HG03095 (cell line): Measurements from ENCODE around the gene EML6.
"Not testable (repeated sequence)": the region's sequence is repeated elsewhere in the genome, so short reads cannot be mapped to it uniquely, and the experiment has no call there.

Source experiments
- ATAC-seq: cut with Tn5 transposase; IDR thresholded peaks from one replicate; pipeline ENCODE4 v1.9.1; 2021; ENCODE audit warnings: moderate library complexity; ENCODE audit not compliant: unreplicated experiment

EML6 gene

DNA sequence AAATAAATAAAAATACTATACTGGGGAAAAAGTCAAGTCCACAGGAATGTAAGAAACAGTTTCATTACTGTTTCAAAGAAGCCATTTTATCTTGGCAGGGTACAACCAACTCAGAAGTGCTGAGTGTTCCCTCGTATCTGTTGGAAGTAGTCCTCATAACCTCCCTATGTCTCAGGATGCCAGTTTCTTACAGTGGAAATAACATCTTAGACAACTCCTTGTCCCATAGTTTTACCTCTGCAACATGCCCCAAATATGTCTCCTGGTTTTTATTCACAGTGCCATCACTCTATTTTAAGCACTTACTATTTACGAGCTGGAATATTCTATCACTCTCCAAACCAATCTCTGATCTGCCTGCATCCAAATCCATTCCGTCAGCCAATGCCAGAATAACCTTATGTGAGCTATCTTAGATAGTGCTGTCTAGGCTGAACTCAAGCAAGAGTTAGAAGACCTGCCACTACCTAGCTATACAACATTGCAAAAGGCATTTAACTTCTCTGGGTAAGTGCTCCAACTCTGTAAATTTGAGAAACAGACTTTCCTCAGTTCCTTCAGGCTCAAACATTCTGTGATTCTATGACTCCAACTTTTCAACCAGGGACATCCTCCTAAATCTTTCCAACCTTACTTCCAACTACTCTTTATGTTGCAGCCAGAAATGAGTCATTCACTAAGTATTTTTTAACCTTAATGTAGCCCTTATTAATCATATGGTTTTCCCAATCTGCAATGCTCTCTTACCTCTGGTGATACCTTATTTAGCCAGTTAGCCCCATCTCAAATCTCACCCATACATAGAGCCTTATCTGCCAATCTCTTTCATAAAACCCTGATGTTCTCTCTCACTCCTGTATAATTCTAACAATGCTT, 260.1 kb downstream of the EML6 start:
- no peak for ATAC-seq

DNA sequence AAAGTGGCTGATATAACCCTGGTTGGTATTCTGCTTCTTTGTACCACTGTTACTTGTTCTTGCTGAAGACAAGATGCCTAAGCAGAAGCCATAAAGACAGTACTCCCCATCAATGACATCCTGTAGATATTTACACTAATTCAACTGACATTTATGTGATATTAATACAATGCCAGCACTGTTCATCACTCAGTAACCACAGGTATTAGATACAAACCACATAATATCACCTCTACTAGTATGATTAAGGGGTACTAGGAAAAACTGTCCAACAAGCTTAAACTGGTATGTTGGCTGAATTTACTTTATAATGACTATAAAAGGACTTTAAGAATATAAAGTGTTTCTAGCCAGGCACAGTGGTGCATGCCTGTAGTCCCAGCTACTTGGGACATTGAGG, 261.0 kb downstream of the EML6 start:
- no peak for ATAC-seq

DNA sequence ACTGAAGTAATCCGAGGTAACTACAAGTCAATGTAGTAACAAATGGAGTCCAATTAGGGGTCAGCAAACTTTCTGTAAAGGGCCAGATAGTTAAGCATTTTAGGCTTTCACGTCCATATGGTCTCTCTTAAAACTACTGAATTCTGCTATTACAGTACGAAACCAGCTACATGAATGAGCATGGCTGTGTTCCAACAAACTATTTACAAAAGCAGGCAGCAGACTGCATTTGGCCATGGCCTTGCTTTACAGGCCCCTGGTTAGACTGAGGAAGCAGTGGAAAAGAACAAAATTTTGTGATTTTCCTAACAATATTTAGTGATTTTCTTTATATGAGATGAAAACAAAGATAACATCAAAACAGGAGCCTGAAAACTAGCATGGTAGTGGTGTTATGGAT, 262.8 kb downstream of the EML6 start:
- ATAC-seq, result no peak

DNA sequence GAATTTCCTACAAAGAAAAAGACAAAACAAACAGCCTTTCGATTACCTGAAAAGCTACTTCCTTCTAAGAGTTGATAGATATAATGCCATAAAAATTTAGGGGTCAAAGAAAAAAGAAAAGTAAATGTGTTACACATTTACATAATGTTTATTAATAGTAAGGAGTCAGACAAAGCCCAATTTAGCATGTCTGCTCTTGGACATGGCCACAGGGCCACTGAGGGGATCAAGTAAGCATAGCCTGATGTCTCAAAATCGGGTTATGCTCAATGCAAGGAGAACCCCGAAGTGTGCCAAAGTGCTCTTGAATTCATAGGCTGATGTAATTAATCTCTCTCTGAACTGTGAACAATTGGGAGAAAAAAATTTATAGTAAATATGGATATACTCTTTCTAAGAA, 265.1 kb downstream of the EML6 start:
- no peak for ATAC-seq

DNA sequence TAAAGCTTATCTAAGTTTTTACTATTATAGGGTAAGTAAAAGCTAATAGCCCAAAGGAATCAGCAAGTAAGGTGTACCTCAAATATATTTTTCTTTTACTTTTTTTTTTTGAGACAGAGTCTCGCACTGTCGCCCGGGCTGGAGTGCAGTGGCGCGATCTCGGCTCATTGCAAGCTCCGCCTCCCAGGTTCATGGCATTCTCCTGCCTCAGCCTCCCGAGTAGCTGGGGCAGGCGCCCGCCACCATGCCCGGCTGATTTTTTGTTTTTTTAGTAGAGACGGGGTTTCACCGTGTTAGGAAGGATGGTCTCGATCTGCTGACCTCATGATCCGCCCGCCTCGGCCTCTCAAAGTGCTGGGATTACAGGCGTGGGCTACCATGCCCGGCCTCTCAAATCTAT, 267.2 kb downstream of the EML6 start:
- ATAC-seq, result not testable (repeated sequence)

DNA sequence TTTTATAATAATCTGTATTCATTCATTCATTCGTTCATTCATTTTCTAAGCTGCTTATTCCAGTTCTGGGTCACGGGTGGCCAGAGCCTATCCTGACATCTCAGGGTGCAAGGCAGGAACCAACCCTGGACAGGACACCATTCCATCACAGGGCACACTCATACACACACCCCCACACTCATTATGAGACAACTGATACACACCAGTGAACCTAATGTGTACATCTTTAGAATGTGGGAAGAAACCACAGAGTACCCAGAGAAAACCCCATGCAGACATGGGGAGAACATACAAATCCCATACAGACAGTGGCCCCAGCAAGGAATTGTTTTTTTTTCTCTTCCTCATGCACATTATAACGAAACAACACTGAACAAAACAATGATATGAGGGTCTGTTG, 272.1 kb downstream of the EML6 start:
- ATAC-seq, result no peak

DNA sequence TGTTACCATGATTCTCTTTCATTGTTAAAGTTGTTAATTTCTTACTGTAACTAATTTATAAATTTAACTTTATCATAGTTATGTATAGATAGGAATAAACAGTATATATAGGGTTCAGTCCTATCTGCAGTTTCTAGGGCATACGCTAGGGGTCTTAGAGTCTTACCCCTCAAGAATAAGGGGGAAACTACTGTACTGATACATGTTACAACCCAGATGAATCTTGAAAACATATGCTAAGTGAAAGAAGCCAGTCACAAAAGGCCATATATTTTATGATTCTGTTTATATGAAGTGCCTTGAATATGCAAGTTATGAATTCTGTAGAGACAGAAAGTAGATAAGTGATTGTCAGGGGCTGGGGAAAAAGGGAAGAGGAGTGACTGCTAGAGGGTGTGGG, 274.4 kb downstream of the EML6 start:
- ATAC-seq, result no peak

DNA sequence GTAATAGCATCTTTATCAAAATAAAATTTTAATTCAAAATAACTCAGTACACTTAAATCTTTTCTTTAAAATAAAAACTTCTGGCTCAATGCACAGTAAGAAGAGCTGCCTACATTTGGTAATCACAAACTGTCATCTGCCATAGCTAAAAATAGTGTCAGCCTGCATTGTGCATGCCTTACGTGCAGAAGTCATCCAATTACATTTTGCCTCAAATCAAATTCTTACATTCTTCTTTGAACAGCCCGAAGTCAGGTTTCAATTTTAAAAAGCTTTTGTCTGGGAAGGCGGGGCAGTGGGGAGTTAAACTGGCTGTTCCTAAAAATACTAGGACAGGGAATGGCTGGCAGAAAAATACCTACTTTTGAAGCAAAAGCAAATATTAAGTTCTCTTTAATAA, 275.7 kb downstream of the EML6 start:
- ATAC-seq, result no peak

DNA sequence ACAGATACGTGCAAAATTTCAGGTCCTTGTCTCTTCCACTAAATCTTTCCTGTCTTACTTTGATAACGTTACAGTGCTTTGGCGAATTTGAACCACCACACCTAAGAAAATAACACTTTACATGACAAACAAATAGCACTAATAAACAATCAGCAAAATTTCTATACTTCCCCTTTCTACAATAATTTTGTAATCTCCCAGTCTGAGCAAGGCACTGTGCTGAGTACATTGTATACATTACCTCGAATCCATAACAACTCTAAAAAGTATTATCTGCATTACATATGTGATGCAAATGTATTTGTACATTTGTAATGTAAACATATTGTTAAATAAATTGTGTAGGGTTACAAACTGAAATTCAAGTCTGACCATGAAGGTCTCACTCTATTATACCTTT, 276.9 kb downstream of the EML6 start:
- no peak for ATAC-seq

DNA sequence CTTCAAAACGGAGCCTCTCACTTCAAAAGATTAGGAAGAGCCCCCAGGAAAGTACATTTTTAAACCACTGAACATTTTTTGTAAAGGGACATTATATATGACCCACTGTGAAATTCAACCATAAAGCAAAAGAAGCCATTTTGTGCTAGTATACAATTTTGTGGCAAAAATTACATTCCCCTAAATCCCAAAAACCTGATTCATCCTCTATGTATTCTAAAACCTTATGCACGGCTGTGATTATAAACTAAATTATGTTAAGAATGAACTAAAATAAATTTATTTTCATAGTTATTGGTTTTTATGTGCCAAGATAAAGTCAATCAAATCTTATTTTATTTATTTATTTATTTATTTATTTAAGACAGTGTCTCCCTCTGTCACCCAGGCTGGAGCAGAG, 278.3 kb downstream of the EML6 start:
- no peak for ATAC-seq

DNA sequence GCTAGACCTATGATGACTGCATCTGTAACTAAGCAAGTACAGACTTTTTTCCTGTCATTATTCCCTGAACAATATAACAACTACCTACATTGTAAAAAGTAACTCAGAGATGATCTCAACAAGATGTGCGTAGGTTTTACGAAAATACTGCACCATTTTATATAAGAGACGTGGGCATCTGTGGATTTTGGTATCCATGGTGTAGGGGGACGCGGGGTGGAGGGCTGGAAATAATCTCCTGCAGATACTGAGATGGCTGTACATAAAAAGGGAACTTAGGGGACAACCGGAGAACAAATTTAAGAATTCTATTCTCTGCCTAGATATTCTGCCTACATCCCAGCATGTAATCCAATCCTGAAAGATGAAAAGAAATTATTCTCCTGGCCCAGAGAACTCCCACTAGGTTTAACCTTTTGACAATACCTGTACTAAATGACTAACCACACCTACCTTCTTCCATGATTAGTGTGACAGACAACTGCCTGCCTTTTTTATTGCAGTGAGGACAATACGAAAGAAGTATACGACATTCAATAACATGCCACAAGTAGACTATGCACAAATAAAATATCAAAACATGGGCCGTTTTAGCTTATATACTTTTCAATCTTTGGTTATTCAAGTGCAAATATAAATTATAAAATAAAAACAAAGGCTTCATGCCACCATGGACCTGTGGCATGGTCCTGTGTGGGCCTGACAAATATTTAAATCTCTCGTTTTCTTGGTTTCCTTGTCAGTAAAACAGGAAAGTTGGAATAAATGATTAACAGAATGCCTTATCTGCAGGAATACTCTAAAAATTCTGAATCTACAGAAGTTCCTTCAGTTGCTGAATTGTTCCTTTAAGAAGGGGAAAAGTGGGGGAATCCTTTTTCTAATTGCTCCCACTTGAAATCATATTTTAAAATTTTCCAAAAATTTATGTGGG, 280.5 kb downstream of the EML6 start:
- ATAC-seq, result no peak

DNA sequence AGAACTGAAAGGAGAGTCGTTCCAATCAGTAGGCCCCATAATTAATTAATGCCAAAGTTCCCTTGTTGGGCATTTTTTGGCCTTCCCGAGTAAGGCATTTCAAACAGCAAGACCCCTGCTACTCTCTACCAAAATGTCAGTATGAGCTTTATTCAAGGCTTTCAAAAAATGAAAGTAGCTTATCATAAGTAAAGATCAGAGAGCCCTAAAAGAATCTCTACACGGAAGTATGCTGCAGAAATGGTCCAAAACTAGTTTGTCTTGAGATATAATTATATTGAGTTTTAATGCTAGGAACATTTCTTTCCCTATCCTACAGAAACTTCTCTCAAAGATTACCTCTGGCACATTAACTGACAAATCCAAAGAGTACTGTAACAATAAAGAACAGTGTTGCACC, 282.8 kb downstream of the EML6 start:
- ATAC-seq, result no peak

DNA sequence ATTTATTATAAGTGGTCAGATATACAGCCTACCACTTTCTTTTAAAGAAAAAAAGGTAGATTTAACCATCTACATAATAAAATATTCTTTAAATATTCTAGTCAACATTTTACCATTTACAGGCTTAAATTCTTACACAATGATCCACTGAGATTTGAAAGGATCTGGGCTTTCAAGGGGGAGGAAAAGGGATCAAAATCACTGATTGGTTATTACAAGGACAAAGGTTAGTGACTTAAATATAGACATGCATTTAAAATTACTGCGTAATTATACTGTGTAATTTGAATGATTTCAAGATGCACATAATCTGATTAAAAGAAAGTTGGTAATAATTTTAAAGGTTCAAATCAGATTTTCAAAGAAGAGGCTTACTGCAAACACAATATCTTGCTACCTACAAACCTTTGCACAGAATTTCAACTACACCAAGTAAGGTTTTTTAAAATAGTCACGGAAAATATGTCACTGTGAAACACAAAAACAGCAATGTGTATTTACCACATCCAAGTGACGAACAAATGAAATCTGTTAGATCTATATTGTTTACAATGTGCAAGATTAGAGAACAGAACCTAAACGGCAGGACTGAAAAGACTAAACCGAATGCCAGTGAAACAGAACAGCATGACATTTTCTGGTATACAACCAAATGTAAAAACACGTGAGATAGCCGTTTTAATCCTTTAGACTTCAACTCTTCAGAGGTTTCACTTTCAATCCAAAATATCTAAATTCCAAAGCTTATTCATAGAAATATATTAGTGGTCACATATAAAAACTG, 286.0 kb downstream of the EML6 start:
- no peak for ATAC-seq

DNA sequence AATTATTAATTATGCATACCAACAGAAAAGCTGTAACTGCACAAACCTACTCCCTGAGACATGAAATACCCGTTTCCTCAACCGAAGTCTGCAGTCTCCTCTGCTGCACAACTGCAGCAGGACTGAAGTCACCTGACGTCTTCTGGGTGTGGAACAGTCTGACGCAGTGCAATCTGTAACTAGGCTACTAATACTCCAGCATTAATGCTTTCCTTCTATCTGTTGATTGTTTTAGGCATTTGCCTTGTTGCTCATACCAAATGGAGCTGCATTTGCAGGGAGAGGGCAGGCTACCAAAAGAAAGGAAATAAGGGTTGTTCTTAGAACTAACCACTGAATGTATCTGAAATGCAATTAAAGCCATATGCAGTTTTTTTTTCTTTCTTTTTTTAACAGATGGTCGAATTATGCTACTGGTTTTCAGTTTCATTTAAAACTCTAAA, 286.7 kb downstream of the EML6 start:
- ATAC-seq, result peak; percentile 94

DNA sequence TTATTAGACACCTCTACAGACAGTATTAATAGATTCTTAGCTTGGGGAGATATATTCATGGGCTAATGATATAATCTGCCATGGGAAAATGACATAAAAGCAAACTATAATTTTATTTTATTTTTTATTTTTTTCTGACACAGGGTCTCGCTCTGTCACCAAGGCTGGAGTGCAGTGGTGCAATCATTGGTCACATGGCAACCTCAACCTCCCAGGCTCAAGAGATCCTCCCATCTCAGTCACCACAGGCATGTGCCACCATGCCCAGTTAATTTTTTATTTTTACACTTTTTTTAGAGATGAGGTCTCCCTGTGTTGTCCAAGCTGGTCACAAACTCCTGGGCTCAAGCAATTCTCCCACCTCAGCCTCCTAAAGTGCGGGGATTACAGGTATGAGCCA, 287.5 kb downstream of the EML6 start:
- ATAC-seq, result no peak

DNA sequence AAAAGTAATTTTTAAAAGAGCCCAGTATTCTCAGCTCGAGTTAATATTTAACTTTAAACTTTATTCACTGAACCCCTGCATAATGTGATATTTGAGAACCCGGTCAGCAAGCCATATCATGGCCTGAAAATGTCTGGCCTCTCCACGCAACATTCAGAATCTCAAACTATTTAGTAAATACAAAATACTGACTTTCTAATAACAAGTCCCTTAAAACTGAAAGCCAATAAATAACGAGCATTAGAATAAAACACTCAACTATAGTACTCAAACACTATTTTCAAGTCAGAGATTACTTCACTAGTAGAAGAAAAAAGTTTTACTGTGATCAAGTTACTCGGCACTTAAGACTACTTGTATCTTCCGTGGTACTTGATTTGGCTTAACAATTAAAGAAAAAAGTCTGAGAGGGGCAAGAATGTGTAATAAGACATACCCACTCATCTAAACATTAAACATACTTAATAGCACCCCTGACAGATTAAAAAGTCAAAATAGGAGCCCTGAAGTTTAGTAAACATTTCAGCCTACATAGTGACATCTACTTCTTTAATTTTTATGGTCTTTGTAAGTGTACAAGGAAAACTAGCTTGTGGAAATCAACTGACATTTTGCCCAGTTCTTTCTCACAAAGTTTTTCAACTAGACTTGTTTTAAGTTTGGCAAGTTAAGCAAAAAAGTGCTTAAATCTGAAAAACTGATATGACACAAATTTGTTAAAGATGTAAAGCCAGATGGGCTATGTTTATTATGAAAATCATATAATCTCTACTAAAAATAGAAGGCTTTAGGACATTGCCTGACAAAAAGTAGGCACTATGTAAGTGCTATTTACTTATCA, 288.6 kb downstream of the EML6 start:
- ATAC-seq, result no peak

DNA sequence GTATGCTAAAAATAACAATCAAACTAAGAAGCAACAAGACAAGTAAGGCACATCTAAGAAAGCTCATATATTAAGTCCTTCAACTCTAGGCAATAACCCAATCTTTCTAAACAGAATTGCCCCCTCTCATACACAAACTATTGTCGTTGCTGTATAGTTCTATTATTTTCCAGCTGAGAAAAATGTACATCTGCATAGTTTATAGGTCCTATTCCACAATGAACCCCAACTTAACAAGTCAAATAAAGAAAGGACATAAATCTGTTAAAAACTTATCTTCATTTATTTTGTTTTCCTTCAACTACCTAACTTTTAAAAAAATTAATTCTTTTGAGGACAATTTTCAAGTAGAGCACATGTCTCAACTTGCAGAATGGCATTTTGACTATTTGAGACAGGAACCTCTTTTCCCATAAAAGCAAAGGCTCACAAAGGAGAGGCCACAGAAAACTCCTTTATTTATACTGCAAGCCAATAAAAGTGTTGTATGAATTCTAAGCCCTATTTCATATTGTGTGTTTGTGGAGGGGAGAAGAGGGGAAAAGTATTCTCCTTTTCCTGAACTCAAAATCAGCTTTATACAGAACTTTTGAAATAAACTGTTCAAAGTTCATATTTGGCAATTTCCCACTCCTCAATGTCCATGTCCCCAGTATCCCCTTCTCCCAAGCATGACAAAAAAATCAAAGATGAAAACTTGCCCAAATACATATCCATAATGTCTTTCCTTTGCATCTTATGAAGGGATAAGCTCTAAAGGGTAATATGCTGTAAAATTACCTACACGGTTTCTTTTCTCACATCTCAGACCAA, 289.4 kb downstream of the EML6 start:
- no peak for ATAC-seq

DNA sequence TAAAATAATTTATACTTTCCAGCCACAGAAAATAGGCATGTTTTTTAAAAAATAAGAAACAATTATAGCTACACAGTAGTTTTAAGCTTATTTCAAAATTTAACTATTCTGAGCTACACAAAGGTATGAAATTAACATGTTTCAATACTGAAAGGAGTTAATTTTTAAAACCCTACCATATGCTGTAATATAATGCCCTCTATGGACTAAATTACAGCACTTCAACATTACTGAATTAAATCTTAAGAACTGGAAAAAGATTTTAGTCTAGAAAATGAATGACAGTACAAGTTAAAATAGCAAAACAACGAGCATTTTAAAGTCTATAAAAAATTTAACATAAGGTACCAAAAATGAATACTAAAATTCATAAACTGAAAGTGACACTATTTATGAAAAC, 290.5 kb downstream of the EML6 start:
- no peak for ATAC-seq
